HepG2 (cell line): Measurements from ENCODE around the gene FHIP1B. TPM values are rescaled to one million over a fixed set of nuclear protein-coding genes. Genes with fewer than 3 reads are reported as not detected.

Experiments
- ATAC-seq: fragments of 200-7000 bp; cut with Tn5 transposase; 3 replicates; pipeline ENCODE4 v1.9.1; 2020; ENCODE audit warnings: mild to moderate bottlenecking, moderate library complexity
- BruUV-seq: library from RNA; stranded (reverse); fragments of 400-500 nt; replicated peaks from 2 replicates; lab custom pipeline; 2021; lab: Mats Ljungman, UMichigan
- CTCF ChIA-PET: fragments of 300-600 bp; formaldehyde crosslinking; extraction: SDS; loops from one replicate; lab custom pipeline; 2021; ENCODE audit warnings: low total read pairs, inconsistent platforms, low intra/inter-chr PET ratio; lab: Yijun Ruan, JAX
- POLR2A ChIA-PET: fragments of 350-600 bp; sonication (Branson Sonifier 250); formaldehyde crosslinking; loops from one replicate; lab custom pipeline; 2020; ENCODE audit warnings: antibody characterized with exemption, inconsistent platforms; lab: Yijun Ruan, JAX
- DNase-seq: peaks from one replicate; pipeline ENCODE4 v3.0.0-alpha.2; 2015; ENCODE audit warnings: low spot score
- FAIRE-seq: peaks from 3 replicates; lab custom pipeline; 2011; peaks lifted over from hg19 to GRCh38; lab: Jason Lieb, UNC
- H2AFZ ChIP-seq: one replicate; pipeline ENCODE4 v1.6.1; 2011; ENCODE audit warnings: low read length, inconsistent platforms
- H3K27ac ChIP-seq: fragments of 300-600 bp; 3 replicates; pipeline ENCODE4 v1.8.0; 2011; ENCODE audit warnings: mixed run types, mild to moderate bottlenecking, mixed read lengths, low read length, inconsistent platforms; ENCODE audit not compliant: insufficient read depth; ENCODE audit errors: extremely low read length
- H3K27me3 ChIP-seq, 2 experiments: fragments of 200-600 bp in 1 of 2; 2 replicates in 1 of 2; 3 replicates in 1 of 2; pipeline versions ENCODE4 v1.6.0 to v1.8.0; 2011; ENCODE audit warnings: low read length in 2 of 2, mild to moderate bottlenecking in 2 of 2, moderate library complexity in 2 of 2, inconsistent platforms in 1 of 2; ENCODE audit not compliant: insufficient read depth in 2 of 2, control insufficient read depth in 1 of 2
- H3K36me3 ChIP-seq, 2 experiments: fragments of 200-600 bp in 1 of 2; replicated peaks in 1 of 2; 2 replicates in 1 of 2; 3 replicates in 1 of 2; pipeline versions ENCODE4 v1.5.1 to v1.8.0; 2011; ENCODE audit warnings: low read length in 2 of 2, inconsistent platforms in 1 of 2; ENCODE audit not compliant: insufficient read depth in 2 of 2, control insufficient read depth in 1 of 2
- H3K4me1 ChIP-seq: 2 replicates; pipeline ENCODE4 v1.5.1; 2012; ENCODE audit warnings: low read length, inconsistent platforms; ENCODE audit not compliant: insufficient read depth
- H3K4me2 ChIP-seq: 2 replicates; pipeline ENCODE4 v1.6.0; 2011; ENCODE audit warnings: low read depth, low read length, inconsistent platforms
- H3K4me3 ChIP-seq, 3 experiments: fragments of 200-600 bp in 1 of 3; sonication (generic), shearing (Covaris generic) in 1 of 3; replicated peaks in 1 of 3; 2 replicates each; pipeline ENCODE4 v1.5.1; 2011 to 2016; ENCODE audit warnings: low read length in 3 of 3, inconsistent platforms in 2 of 3, low read depth in 2 of 3, mild to moderate bottlenecking in 2 of 3, control low read depth in 1 of 3, mixed read lengths in 1 of 3; ENCODE audit not compliant: insufficient read depth in 1 of 3
- H3K79me2 ChIP-seq: one replicate; pipeline ENCODE4 v1.6.1; 2011; ENCODE audit warnings: low read length, inconsistent platforms; ENCODE audit not compliant: insufficient read depth
- H3K9ac ChIP-seq: 2 replicates; pipeline ENCODE4 v1.6.0; 2011; ENCODE audit warnings: mild to moderate bottlenecking, low read depth, low read length, inconsistent platforms; ENCODE audit not compliant: insufficient read depth
- H3K9me3 ChIP-seq: 2 replicates; pipeline ENCODE4 v1.5.1; 2012; ENCODE audit warnings: mild to moderate bottlenecking, low read length
- H4K20me1 ChIP-seq: 2 replicates; pipeline ENCODE4 v1.6.0; 2011; ENCODE audit warnings: inconsistent platforms, mild to moderate bottlenecking, low read length, moderate library complexity; ENCODE audit not compliant: insufficient read depth
- CBX5 ChIP-seq: sonication (generic); formaldehyde crosslinking; IDR thresholded peaks from 2 replicates; pipeline ENCODE4 v1.4.0; 2020; ENCODE audit warnings: missing genetic modification reagents, borderline replicate concordance
- ELF1 ChIP-seq: sonication (generic); formaldehyde crosslinking; IDR thresholded peaks from 2 replicates; pipeline ENCODE4 v1.4.0; 2020; ENCODE audit warnings: missing genetic modification reagents
- FOSL2 ChIP-seq: sonication (generic); formaldehyde crosslinking; IDR thresholded peaks from 2 replicates; pipeline ENCODE4 v1.4.0; 2020; ENCODE audit warnings: missing genetic modification reagents
- GABPB1 ChIP-seq: IDR thresholded peaks from 2 replicates; pipeline ENCODE4 v1.6.1; 2016; ENCODE audit warnings: mild to moderate bottlenecking, missing genetic modification reagents, moderate library complexity, missing compliant biosample characterization
- GMEB2 ChIP-seq: IDR thresholded peaks from 2 replicates; pipeline ENCODE4 v1.6.1; 2016; ENCODE audit warnings: missing biosample characterization, missing genetic modification reagents, low read depth
- MLLT10 ChIP-seq: sonication (generic); formaldehyde crosslinking; IDR thresholded peaks from 2 replicates; pipeline ENCODE4 v1.4.0; 2020; ENCODE audit warnings: missing genetic modification reagents
- NRL ChIP-seq: sonication (generic); formaldehyde crosslinking; IDR thresholded peaks from 2 replicates; pipeline ENCODE4 v1.5.0; 2020; ENCODE audit warnings: missing genetic modification reagents, mild to moderate bottlenecking, moderate library complexity, borderline replicate concordance
- TAF1 ChIP-seq: sonication (generic); formaldehyde crosslinking; IDR thresholded peaks from 2 replicates; pipeline ENCODE4 v1.4.0; 2020; ENCODE audit warnings: missing genetic modification reagents
- THAP11 ChIP-seq: IDR thresholded peaks from 2 replicates; pipeline ENCODE4 v1.6.1; 2016; ENCODE audit warnings: missing biosample characterization, missing genetic modification reagents
- ZBTB43 ChIP-seq: sonication (generic); formaldehyde crosslinking; conservative IDR thresholded peaks from 2 replicates; pipeline ENCODE4 v1.4.0; 2020; ENCODE audit warnings: missing genetic modification reagents
- ZNF331 ChIP-seq: sonication (generic); formaldehyde crosslinking; IDR thresholded peaks from 2 replicates; pipeline ENCODE4 v1.4.0; 2020; ENCODE audit warnings: missing genetic modification reagents
- ZNF614 ChIP-seq: IDR thresholded peaks from 2 replicates; pipeline ENCODE4 v1.6.1; 2018; ENCODE audit warnings: missing biosample characterization, missing genetic modification reagents, inconsistent platforms, borderline replicate concordance
- WGBS: methylation state at CpG from one replicate; pipeline ENCODE4 v1.1.6; 2017; ENCODE audit warnings: low lambda C conversion rate; 5-methylcytosine and 5-hydroxymethylcytosine counted together
- in situ Hi-C: cut with HindIII; loops from 2 replicates; pipeline ENCODE4 v1.10.0; 2017; ENCODE audit warnings: low pct_unique_long_range_greater_than_20kb; ENCODE audit not compliant: extremely low pct_ligation_motif_present
- intact Hi-C: fragments of 100-400 bp; cut with micrococcal nuclease; formaldehyde crosslinking; loops from one replicate; pipeline ENCODE4 v1.10.0; 2022; ENCODE audit not compliant: unreplicated experiment
- polyA plus RNA-seq, 8 experiments: library from polyadenylated mRNA; depleted of rRNA in 3 of 8; stranded (reverse) in 7 of 8; unstranded in 1 of 8; fragments of >200 nt; fragmentation: Illumina TruSeq in 4 of 8; extraction: Trizol in 4 of 8; gene quantifications; 2 replicates each; pipeline versions ENCODE4 v1.2.1 to v1.2.3, GENCODE V29; 2011 to 2016; ENCODE audit warnings: low read depth in 4 of 8, missing spikeins in 1 of 8, mixed read lengths in 1 of 8; ENCODE audit not compliant: insufficient read depth in 1 of 8
- total RNA-seq, 5 experiments: library from RNA; depleted of rRNA; stranded (reverse); fragments of >200 nt; fragmentation: Illumina TruSeq; extraction: Trizol; gene quantifications; 2 replicates each; pipeline ENCODE4 v1.2.3, GENCODE V29; 2016; ENCODE audit warnings: low read depth in 1 of 5
- TF ChIP-seq, protein P1 (sequence below): sonication (generic); formaldehyde crosslinking; IDR thresholded peaks from 2 replicates; pipeline ENCODE4 v1.5.0; 2020; ENCODE audit warnings: missing genetic modification reagents, mild to moderate bottlenecking, borderline replicate concordance

The FHIP1B gene
- total and polyA plus RNA-seq, 2 of the 13 experiments (the other 11 are each of a cell fraction or from before 2014, with no cell fraction given), result 14.1 to 18.6 TPM

GRCh38 chr11:6175440-6175839 is 59.0 kb downstream of the FHIP1B start:
- POLR2A ChIA-PET, result no interaction called here

More at GRCh38 chr11:6175440-6175839, 59.0 kb downstream of the FHIP1B start:
- CTCF ChIA-PET, result no interaction called here
- H3K27me3 ChIP-seq, result no peaks in the 10 kb centered on the region; a peak in 1 of 5 replicates
- DNase-seq (no peak), ATAC-seq (no peak), FAIRE-seq (no peak)
- BruUV-seq, result no TSS peak
- no peaks in the 10 kb centered on the region for H3K9me3 ChIP-seq
- WGBS, result 2% methylated on average over 2 of the region's 2 CpGs
- no peak overlapping the region for H3K9ac ChIP-seq
- intact Hi-C loops (no loop called here), in situ Hi-C loops (no loop called here)
- no peak overlapping the region for H2AFZ ChIP-seq
- TF ChIP-seq GMEB2 (CRISPR knock-in tag) (no peak), ZBTB43 (CRISPR knock-in tag) (no peak), FOSL2 (CRISPR knock-in tag) (no peak), THAP11 (no peak), GABPB1 (CRISPR knock-in tag) (no peak), CBX5 (no peak), NRL (no peak), TAF1 (no peak), MLLT10 (CRISPR knock-in tag) (no peak), ZNF331 (CRISPR knock-in tag) (no peak), ELF1 (CRISPR knock-in tag) (no peak), ZNF614 (CRISPR knock-in tag) (no peak)
- TF ChIP-seq, protein P1, sequence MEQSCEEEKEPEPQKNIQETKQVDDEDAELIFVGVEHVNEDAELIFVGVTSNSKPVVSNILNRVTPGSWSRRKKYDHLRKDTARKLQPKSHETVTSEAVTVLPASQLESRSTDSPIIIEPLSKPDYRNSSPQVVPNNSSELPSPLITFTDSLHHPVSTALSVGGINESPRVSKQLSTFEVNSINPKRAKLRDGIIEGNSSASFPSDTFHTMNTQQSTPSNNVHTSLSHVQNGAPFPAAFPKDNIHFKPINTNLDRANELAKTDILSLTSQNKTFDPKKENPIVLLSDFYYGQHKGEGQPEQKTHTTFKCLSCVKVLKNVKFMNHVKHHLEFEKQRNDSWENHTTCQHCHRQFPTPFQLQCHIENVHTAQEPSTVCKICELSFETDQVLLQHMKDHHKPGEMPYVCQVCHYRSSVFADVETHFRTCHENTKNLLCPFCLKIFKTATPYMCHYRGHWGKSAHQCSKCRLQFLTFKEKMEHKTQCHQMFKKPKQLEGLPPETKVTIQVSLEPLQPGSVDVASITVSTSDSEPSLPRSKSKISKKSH, result no peak
- H4K20me1 ChIP-seq, result no peaks in the 10 kb centered on the region
- H3K4me3 ChIP-seq, result no peak overlapping the region
- no peaks in the 10 kb centered on the region for H3K36me3 ChIP-seq
- H3K79me2 ChIP-seq, result no peaks in the 10 kb centered on the region
- H3K4me2 ChIP-seq, result no peak overlapping the region
- H3K4me1 ChIP-seq, result no peaks in the 10 kb centered on the region
- H3K27ac ChIP-seq, result no peak overlapping the region
